ENCODE data around the gene CPNE7.

DNA sequence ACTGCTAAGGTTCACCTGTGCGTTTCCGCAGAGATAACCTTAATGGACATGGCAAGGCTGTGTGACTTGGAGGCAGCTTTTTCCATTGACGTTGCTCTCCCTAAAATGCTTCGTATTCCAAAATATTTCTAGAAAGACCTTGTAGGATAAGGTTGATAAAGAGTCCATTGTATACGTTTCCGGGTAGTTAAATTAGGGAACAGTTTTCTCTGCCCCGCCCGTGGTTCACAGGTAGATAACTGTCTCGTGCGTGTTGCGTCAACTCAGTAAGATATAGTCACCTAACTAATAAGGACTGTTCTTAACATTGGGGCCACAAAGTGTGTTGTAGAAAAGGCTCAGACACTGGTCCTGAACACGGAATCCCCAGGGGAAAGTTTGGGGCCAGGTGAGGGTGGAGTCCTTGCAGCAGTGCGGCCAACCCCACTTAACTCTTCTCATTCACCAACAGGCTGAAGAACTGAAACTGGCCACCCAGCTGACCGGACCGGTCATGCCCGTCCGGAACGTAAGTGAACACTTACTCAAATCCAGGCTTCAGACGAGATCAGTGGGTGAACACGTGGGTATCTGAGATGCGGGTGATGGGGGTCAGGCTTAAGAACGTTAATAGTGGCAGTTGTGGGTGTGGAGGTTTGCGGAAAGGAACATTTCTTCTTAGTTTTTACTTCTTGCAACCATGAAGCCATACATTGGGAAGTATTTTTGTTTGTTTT, 13.5 kb upstream of the CPNE7 start:
- TF ChIP-seq GATA2 (IDR thresholded peaks at IDR 0.05; ENCODE audit: low read depth, low read length) (no peak), GATA3 (IDR thresholded peaks at IDR 0.05; ENCODE audit: low read depth, low read length) (no peak)
